GM21381 (cell line): Measurements from ENCODE around the gene ASTN2.
"Not testable (repeated sequence)": the region's sequence is repeated elsewhere in the genome, so short reads cannot be mapped to it uniquely, and the experiment has no call there.

Experiments used
- ATAC-seq: cut with Tn5 transposase; IDR thresholded peaks from one replicate; pipeline ENCODE4 v1.9.1; 2021; ENCODE audit warnings: mild to moderate bottlenecking, moderate library complexity; ENCODE audit not compliant: unreplicated experiment

The ASTN2 gene

DNA sequence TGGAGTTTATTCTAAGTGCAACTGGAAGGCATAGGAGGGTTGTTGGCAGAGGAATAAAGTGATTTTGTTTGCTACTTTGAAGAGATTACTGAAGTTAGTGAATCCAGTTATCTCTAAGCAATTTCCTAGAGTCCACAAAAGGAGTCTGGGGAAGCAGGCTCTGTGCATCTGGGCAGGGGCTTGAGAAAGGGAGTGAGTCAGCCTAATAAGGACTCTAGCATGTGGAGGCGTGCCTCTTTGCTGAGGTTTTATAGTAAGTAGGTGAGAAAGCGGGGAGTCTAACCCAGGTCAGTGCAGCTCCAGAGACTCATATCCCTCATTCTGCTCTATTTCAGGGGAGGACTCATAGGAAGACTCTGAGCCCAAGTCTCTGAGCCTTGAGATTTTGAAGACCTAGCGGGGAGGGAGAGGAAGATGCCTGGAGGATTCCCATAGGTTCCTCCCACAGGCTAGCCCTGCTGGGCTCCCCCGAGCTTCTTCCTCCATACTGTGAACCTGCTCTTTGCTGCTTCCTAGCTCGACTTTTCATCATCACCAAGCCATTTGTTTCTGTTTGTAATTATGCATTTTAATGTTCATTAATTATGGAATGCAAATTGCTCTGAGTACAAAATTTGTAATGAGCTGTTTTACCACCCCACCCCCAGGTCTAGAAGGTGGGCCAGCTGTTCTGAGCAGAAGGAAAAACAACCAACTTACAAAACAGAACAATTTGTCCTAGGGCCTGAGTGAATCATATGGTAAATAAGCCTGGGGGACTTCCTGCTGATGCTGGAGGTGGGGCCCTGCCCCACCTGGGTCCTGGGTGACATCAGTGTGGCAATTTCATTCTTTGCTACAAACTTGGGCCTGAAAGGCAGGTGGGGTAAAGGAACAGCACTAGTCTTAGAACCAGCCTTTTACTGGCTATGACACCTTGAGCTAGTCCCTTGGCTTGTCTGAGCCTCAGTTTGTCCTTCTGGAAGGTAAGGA is 577.6 kb downstream of the ASTN2 start:
- ATAC-seq, result no peak

DNA sequence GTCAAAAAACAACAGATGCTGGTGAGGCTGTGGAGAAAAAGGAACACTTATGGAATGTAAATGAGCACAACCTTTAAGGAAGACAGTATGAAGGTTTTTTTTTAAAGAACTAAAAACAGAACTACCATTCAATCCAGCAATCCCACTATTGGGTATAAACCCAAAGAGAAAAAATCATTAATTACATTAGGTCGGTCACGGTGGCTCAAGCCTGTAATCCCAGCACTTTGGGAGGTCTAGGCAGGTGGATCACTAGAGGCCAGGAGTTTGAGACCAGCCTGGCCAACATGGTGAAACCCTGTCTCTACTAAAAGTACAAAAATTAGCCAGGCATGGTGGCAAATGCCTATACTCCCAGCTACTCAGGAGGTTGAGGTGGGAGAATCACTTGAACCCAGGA is 584.5 kb downstream of the ASTN2 start:
- not testable (repeated sequence) for ATAC-seq

DNA sequence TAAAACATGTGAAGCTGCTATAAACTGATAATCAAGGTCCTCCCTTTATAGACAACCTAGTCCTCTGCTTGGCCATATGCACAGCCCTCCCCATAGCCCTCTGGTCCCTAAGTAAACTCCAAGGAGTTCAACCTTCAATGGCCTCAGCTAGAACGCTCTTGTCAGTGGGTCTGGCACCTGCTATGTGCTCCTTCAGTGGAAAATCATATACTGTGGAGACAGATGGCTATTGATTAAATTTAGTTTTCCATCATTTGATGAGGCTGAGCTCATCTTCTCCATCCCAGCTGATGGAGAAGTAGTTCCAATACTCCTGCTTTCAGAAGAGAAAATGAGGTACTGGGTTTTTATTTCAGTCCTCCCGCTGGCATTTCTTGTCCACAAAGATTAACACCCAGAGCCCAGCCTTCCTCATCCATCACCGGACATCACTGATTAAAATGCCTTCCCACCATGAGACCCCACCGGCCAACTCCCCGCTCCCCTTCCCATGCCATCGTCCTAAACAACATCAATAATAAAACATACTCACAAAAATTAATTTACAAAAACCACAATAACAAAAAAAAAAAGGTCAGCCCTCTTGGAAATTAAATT is 593.1 kb downstream of the ASTN2 start:
- no peak for ATAC-seq

DNA sequence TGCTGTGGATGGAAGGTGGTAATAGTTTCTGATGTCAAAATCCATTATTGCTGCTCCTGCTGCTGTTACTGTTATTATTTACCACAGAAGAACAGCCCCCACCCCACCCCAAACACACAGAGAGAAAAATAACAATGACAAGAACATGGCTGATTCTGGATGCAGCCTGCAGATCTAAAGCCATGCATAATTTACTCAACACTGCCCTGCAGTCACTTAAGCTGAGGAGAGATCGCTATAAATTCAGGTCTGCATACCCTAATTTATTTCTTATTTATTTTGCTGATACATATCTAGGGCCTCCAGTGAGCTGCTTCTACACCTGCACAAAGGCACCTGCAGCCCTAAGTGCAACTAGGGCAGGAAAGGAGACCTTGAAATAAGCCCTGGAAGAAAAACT is 595.7 kb downstream of the ASTN2 start:
- no peak for ATAC-seq

DNA sequence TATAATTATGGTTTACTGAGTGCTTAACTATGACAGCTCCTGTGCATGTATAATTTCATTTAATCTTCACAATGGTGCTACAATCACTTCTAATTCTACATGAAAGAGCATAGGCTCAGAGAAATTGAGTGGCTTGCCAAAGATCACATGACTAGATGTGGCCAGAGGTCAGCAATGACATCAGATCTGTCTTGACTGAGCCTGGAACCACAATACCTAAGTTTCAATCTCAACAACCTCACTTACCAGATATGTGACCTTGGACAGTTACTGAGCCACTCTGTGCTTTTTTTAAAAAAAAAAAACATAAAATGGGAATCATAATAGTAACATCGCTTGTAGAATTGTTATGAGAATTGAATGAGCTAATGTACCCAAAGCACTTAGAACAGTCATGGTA is 597.1 kb downstream of the ASTN2 start:
- ATAC-seq, result no peak

DNA sequence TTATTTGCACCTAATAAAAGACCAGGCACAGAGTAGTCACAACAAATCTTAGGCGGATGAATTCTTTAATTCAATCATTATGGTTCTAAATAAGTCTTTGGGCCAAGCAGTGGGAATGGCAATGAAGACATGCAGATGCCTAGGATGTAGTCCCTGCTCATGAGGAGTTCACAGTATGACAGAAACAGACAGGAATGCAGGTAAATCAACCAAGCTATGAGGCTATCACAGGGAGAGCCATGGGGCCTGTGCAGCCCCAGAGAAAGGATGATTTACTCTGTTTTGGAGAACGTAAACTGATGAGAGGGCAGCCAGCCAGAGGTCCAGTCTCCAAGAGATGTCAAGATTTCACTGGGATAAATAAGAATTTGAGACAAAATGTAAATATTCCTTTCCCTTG is 598.4 kb downstream of the ASTN2 start:
- ATAC-seq, result no peak

DNA sequence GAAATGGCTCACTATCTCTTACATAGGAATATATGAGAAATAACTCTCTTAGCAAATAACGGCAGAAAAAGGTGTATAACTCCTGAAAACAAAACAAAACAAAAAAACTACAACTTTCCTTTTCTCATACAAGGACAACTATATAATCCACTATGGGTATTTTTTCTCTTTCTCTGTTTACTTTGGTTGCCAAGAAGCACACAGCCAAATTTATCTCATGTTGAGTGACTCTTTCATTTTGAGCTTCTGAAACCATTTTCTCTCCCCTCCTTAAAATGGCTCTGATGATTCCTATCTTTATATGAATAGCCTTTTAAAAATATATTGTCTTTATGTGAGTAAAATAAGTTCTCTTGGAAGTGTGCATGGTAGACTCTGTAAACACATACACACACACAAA is 599.0 kb downstream of the ASTN2 start:
- ATAC-seq, result no peak

DNA sequence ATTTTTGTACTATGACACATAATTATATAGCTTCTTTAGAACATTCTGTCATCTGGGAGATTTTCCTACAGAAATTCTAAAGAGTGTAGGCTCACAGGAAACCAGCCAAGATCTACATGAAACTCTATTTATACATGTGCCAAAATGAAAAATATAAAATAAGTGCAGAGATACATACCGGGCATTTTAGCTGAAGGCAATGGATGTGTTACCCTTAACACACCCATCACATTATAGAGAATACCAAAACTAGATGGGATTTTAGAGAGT is 601.9 kb downstream of the ASTN2 start:
- no peak for ATAC-seq

DNA sequence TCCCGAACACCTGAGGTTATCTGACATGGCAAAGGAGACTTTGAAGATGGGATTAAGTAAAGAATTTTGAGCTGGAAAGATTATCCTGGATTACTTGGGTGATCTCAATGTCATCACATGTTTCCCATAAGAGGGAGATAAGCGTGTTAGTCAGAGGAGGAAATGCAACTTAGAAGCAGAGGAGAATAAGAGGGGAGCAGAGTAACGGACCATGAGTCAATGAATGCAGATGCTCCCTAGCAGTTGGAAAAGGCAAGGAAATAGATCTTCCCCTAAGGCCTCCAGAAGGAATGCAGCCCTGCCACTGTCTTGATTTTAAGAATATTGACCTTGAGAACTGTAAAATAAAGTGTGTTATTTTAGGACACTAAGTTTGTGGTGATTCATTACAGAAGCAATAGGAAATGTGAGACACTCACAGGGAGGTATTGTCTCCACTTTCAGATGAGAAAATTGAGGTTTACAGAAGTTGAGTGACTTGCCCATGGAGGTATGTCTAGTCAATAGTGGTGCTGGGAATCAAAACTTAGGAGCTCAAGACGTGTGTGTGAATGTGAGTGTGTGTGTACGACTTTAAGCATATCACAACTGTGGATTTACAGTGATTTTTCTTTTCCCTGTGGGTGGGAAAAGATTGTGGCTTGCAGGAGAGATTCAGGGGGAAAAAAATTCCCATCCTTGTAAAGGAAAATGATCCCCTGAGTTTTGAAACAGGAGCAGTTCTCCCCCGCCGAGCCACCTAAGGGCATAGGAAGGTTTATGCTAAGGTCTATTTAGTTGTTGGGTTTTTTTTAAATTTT is 602.4 kb downstream of the ASTN2 start:
- no peak for ATAC-seq

DNA sequence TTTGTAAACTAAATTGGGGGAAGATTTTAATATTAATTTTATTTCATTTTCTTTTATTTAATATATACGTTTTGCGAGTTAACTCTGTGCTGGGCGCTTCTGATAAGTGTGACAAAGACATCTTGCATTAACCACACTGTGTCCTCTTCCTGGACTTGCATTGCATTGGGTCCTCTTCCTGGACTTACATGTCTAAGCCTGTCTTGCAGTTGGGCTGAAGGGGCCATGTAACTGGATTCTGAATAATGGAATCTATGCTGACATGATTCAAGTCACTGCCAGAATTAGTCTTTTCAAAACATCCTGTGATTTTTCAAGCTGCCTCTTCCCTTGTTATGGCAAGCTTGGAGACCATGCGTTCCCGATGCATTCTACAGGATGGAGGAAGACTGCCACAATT is 605.2 kb downstream of the ASTN2 start:
- no peak for ATAC-seq

DNA sequence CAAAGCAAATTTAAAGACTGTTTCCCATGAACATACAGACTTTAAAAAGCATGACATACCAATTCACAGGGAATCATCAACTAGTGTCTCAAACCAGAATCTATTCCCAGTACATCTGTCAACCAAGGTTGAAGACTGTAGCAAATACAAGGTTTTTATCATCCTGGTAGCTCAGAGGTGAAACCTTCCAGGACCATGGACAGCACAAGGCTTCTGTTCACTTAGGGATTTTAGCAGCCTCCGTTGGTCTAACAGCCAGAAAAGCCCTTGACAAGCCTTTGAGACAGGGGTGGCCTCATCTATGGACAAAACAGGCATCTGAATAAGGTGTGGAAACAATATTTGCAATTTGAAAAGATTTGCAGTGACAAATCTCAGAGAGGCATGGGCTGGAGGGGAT is 608.8 kb downstream of the ASTN2 start:
- no peak for ATAC-seq

DNA sequence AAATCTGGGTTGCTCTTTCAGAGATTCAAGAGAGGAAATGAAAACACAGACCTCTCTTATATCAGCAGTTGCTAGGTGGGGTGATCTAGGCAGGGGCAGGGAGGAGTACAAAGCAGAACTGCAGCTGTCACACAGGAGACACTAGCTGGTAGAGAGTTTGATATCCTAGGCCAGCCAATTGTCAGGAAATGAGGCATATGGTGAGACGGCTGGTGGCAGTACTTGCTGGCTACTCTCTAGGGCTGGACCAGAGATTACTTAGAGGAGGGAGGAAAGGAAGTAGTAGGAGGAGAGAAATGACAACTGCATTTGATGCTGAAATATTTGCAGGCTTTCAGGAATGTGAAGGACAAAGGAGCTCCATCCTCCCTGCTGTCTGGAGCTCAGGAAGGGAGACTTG is 614.0 kb downstream of the ASTN2 start:
- no peak for ATAC-seq

DNA sequence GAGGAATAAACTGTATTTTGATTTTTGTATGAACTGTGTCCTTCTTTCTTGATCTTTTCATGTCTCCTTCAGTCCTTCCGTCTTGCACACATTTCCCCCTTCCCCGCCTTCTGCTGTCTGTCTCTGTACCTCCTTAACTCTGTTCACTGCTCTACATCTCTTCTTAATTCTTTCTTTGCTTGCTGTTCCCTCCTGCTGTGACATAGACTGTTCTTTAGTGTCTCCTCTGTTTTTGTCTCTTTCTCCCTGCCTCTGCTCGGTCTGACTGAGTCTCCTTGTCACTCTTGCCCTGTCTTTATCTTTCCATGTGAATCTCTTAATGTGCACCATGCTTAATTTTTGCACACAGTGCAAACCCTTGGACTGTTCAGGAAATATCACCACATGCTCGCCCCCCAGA is 614.8 kb downstream of the ASTN2 start:
- no peak for ATAC-seq

DNA sequence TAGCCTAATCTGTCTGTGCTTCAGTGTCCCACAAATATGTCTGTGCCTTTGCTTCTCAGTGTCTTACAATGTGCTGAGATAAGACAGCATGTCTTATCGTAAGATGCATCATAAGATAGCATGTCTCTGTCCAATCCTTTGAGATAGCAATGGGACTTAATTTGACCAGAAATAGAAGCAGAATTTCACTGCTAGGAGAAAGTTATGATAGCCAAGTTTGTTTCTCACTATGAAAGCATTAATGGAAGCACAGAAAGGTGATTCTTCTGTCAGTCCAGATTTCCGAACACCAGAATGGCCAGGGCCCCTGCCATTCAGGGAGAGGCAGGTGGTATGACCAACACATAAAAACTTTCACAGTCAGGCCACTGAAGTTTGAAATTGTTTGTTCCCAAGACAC is 616.3 kb downstream of the ASTN2 start:
- no peak for ATAC-seq

DNA sequence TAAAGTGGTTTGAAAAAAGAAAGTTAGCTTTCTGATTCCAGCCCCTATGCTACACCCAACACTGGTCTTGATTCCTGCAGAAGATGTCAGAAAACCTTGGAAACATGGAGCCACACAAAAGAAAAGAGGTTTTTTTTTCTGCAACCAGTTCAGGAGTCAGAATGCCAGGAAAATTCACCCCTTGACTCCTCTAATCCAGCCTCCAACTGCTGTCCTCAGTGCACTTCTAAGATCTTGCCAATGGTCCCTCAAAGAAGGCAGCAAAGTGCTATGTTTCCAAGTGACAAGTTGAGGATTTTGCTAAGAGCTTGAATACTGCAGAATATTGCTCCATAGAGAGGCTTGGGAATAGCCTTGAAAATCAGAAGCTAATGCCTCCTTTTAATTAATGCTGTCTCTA is 617.6 kb downstream of the ASTN2 start:
- no peak for ATAC-seq

DNA sequence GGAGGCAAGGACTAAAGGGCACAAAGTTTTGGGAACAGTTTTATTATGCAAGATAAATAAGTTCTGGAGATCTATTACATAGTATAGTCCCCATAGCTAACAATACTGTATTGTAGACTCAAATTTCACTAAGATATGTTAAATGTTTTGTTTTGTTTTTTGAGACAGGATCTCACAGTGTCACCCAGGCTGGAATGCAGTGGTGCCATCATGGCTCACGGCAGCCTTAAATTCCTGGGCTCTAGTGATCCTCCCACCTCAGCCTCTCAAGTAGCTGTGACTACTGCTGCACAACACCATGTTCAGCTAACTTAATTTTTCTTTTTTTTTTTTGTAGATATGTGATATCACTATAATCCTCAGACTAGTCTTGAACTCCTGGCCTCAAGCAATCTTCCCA is 618.2 kb downstream of the ASTN2 start:
- no peak for ATAC-seq

DNA sequence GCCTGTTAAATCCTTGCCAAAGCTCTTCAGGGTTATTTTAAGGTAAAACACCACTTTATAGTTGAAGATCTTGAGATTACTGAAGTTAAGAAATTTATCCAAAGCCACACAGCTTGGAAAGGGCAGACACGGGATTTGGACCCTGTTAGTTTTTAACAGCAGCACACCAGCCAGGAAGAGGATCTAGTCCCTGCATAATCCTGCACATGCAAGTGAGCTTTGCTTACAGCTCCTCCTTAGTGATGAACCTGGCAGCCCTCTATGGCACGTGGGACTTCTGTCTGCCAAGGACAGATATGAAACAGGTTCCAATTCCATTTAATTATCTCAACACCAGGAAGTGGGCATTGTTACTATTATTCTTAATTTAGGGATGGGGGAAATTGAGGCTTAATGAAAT is 619.0 kb downstream of the ASTN2 start:
- no peak for ATAC-seq

DNA sequence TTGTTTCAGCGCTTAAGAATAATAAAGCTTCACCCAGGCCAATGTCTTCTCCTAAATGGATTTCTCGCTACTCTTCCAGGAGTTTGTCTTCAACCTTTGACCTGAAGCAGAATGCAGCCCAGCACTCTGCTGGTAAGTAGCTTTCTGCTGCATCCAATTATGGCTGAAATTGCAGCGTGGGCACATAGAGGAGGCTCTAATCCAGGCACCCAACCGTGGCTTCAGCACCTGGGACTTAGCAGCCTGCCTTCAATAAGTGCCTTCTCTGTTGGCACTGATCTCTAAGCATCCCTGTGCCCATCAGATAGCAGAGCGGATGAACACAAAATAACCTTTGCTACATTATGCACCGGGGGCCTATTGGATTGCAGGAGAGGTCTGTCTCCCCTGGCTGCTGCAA is 622.6 kb downstream of the ASTN2 start:
- ATAC-seq, result no peak

DNA sequence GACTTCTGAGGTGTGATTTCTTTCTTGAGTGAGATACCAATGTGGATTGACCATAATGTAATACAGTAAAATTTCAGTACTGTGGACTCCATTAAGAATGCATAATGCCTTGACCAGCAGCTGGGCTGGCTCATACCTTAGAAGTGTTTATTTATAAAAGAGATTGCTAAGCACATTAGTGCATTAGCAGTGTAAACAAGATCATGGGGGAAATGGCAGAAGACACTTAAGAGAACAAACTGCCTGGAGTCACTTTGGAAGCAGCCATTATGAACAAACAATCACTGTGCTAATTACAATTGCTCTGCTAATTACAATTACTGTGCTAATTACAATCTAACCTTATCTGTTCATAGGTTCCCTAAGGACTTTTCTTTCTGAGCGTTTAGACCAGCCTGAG is 623.5 kb downstream of the ASTN2 start:
- no peak for ATAC-seq

DNA sequence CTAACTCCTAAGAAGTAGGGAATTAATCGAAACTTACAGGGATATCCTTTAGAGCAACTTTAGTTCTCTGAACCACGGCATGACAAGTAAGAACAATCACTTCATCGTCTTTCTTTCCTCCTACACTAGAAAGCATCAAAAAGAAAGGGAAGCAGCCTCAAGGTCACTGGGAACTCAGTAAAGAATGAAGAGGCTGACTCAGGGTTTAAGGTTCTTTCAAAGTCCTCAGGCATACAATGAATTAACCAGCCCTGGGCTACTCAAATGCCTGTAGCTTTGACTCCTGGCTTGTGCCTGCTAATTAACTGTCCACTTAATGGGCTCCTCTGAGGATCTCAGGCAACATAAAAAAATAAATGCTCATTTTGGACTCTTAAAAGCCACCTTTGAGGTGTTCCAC is 625.8 kb downstream of the ASTN2 start:
- no peak for ATAC-seq

DNA sequence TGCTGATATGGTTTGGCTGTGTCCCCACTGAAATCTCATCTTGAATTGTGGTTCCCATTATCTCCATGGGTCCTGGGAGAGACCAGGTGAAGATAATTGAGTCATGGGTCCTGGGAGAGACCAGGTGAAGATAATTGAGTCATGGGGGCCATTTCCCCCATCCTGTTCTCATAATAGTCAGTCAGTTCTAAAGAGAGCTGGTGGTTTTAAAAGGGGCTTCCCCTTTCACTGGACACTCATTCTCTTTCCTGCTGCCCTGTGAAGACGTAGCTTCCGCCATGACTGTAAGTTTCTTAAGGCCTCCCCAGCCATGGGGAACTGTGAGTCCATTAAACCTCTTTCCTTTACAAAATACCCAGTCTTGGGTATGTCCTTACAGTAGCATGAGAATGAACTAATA is 628.1 kb downstream of the ASTN2 start:
- ATAC-seq, result no peak

DNA sequence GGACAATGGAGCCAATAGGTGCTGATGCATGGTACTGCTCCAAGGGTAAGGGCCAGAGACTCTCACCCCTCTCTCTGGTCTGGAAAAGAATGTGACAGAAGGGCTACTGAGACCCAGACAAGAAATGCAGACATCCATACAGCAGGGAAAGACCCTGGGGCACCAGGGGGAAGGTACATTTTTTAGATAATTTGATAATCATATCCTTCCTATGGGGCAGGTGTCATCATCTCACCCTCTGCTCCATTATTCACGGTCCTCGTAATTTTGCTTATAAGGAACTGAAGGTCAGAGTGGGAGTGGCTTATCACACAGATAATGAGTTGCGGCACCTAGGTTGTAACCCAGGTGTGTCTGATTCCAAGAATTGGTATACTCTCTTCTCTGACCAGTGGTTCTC is 637.7 kb downstream of the ASTN2 start:
- no peak for ATAC-seq
